ENCODE data around the gene SLC39A11.

Gene SLC39A11

DNA sequence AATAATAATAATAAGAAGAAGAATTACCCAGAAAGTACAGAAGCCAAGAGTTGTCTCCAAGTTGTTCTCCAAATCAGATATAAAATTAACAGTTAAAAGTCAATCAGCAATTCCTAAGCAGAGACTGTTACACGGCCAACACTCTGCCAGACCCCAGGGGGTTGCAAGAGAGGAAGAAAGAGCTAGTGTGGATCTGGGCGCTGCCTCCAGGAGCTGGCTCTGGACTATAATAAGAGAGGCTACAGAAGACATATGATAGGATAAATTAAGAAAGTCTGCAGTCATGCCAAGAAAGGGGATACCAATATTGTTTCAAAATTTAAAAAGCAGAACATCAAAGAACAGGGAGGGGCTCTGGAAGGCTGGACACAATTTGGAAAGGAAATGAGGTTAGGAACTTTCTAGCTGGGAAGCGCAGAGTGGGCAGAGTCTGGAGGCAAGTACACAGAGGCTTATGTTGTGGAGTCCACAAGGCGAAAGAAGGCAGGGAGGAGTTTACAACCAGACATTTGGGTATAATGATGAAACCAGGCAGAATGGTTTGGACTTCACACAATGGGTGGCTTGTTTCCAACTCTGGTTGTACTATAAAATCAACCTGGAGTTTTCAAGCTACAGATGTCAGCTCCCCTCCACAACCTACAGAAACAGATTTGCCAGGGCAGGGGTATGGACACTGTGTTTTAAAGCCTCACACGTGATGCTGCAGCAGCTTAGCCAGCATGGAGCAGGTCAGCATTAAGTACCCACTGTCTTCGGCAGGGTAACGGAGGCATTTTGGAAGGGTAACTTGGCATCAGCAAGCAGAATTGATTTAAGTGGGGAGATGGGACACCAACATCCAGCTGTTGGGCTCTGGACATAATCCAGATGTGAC is 49.4 kb downstream of the SLC39A11 start:
- no peak for DNase-seq (ENCODE audit: low read depth)

DNA sequence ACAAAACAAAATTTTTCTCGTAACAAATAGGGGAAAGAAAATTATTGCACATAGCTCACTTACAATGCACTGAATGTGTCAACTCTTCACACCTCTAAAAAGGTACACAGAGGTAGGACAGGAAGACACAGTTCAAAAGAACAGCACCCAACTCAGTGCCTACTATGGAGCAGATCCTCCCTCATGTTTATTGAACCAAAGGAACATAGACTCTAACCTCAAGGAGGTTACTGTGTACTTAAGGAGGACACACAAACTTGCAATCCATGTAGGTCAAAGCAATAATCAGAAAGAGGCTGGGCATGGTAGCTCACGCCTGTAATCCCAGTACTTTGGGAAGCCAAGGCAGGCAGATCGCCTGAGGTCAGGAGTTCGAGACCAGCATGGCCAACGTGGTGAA is 50.3 kb downstream of the SLC39A11 start:
- DNase-seq (ENCODE audit: low read depth) = no peak

DNA sequence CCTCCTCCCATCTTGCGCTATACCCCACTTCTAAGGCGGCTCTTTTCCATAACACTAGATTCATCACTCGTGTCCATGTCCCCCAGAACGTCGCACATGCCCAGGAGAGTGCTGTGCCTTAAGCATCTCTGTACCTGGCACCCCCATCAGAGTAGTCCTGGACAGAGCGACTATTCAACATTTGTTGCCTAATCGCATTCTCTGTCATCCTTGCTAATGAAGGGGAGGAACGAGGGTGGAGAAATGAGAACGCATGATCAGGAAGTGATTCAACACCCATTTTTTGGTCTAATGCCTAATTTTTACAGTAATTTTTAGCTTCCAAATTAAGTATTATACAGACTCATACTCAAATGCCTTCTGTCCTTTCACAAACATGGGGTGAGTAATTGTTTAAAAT is 53.2 kb downstream of the SLC39A11 start:
- DNase-seq (ENCODE audit: low read depth) = no peak

DNA sequence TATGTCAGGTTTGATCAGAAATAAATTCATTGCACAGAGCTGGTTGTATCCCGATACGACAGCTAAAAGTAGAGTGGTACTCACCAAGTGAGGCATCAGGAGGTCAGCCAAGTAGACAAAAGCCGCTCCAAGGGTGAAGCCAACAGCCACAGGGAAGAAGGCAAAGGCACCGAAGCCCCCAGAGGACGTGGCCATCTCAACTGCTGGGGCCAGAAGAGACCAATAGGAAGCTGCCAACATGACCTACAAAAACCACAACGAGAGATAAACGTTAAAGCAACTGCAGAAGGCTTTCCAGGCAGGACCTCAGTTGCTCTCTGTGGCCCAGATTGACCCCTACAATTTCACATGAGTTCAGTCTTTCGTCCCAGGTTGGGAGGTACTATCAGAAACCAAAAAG is 61.0 kb downstream of the SLC39A11 start:
- DNase-seq (ENCODE audit: low read depth) = no peak

DNA sequence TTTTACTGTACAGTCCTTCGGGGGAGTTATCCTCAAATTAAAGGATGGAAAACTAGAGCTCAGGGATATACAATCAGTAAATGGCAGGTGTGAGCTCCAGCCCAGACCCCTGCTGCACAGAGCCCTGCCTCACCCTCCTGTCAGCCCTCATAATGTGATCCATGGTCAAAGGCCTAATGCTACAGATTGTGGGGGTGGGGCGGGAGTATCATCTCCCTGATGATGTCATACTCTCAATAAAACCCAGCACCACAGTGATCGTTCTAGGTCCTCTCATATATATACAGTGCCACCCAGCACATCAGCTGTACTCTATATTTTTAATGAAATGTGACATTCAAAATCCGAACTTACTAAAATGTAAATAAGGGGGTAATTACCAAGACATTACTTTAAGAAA is 61.5 kb downstream of the SLC39A11 start:
- no peak for DNase-seq (ENCODE audit: low read depth)

DNA sequence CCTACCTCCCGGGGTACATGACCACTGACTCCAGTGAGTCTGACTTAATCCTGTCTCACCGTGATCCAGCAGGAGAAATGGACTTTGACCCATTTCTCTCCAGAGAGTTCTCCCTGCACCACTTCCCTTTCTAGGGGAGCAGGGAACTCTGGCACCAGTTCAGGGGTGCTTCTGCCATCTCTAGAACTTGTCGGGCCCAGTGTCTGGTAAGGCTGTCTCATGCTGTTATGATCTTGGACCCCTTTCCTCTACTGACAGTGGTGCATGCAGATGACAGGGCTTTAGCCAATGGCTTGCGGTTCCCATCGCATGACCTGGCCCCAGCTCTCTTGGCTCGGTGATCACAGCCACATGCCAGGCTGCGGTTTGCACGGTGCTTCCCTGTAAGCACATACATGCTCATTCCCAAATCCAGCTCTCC is 62.0 kb downstream of the SLC39A11 start:
- peak; percentile 30 for DNase-seq (ENCODE audit: low read depth)

DNA sequence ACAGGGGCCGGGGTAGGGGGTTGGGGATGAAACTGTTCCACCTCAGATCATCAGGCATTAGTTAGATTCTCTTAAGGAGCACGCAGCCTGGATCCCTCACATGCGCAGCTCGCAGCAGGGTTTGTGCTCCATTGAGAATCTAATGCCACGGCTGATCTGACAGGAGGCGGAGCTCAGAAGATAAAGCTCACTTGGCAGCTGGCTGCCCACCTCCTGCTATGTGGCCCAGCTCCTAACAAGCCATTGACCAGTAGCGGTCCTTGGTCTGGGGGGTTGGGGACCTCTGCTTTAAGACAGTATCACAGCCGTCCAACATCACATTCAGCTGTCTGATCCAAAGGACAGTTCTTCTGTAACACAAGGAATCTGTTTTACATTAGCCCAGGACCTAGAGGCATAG is 62.5 kb downstream of the SLC39A11 start:
- no peak for DNase-seq (ENCODE audit: low read depth)

DNA sequence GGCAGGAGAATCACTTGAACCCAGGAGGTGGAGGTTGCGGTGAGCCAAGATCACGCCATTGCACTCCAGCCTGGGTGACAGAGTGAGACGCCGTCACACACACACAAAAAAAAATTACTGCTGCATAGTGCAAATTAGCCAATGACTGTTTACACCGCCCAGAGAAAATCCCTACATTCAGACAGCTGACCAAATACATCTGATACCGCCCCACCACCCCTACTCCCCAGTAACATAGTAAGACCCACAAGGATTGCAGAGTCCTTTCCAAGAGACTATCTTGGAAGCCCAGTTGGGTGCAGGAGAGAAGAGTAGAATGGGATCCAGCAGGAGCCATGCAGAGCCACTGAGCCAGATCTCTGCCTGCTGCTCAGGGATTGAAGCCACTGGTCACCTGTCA is 63.5 kb downstream of the SLC39A11 start:
- no peak for DNase-seq (ENCODE audit: low read depth)

DNA sequence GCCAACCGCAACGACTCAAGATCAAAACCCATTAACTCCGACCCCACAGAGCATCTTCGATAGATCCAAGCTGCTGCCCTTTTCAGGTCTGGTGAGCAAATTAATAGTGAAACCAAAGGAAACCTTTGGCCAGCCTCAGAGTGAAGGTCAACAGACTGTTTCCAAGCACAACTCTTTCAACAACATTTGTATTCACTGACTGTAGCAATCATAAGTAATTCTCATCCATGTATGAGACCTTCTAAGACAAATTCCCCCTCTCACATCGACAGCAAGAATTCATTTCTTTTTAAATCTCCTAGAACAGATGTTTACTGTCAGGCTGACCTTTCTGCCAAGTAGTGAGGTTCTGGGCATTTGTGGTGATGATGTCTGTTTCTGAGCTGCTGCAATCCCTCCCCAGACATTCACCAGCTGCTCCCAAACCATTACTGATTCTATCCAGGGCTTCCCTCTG is 64.2 kb downstream of the SLC39A11 start:
- DNase-seq (ENCODE audit: low read depth) = peak; percentile 93

DNA sequence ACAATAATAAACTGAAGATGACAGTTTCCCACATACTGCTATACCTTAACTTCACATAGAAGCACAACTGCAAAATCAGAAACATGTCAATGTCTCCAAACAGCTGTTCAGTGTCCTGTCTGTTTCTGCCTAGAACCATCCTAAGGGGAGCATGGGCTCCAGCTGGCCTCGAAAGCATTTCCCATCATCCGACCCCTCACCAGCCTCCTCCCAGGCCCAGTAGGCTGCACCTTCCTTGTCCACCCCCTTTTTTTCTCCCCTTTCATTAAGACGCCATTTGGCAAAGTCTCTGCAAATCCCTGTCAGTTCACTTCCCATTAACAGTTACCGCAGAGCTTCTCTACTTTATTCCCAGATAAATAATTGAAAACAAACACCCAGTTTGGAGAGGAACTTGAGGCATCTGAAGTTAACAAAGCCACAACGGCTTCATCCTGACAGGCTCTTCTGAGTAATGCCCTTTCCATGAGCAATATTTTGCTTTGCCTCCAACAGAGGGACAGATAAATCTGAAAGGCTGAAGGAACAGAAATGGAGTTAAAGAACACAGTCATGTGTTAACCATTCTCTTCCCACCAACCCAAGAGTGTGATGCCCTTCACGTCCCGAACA is 65.3 kb downstream of the SLC39A11 start:
- peak; percentile 75 for DNase-seq (ENCODE audit: low read depth)

DNA sequence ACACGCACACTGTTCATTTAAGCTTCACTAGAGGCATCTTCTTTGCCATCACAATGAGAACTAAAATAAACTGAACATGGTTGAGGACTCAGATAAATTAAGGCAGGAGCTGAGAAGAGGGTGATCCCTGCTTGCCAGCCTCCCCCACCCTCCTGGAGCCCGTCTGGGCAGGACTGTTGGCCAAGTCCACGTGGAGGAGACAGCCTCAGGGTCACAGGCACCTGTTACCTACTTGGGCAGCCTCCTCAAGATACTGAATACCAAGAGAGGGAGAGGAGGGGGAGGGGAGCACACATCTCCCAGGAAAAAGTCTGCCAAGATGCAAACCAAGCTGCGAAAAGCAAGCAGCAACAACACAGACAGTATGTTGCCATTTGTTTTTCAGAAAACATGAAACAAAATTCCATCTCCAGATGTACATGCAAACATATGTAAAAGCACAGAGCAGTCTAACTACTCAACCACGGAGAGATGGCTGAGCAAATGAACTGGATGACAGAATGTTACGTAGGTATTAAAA is 67.4 kb downstream of the SLC39A11 start:
- DNase-seq (ENCODE audit: low read depth) = no peak

DNA sequence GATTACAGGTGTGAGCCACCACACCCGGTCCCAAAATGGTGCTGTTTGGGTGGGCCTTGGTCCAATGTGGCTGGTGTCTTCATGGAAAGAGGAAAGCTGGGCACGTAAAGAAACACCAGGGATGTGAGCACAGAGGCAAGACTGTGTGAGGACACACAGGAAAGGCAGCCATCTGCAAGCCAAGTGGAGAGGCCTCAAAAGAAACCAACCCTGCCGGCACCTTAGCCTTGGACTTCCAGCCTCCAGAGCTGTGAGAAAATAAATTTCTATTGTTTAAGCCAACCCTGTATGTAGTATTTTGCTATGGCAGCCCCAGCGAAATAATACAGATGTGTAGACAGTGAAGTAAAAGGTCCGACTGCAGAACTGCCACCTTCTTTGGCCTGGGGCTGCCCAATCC is 68.7 kb downstream of the SLC39A11 start:
- no peak for DNase-seq (ENCODE audit: low read depth)

DNA sequence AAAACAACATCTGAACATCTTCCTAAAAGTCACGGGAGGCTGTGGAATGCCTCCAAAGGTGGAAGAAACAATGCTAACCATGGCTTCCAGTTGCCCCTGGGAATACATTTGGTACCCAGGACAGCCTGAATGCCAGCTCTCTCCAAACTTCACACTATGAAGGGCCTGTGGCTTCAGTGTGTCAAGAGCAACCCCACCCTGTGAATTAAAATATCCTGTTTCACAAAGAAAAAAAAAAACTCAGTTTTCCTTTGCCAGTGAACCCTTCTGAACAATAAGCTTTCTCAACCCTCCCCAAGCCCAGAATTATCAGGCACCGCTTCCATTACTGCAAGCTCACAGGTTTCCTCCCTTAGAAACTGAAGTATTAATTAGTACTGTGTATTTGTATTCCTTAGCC is 69.8 kb downstream of the SLC39A11 start:
- DNase-seq (ENCODE audit: low read depth) = no peak

DNA sequence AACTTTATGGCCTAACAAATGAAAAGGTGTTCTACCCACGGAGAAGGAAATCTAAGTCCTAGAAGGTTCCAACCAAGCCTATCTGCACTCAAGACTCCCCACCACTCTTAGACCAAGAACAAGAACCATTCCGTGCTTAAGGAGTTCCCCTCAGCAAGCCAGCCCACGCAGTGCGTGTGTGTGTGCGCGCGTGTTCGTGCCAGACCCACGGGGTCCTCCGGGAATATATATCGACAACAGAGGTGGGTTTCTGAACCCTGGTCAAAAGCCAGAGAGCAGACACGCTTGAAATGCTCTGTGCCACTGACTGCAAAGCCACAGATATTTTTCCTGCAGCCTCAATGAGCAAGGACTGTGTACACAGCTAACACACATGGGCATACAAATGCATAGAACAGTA is 70.7 kb downstream of the SLC39A11 start:
- DNase-seq (ENCODE audit: low read depth) = no peak

DNA sequence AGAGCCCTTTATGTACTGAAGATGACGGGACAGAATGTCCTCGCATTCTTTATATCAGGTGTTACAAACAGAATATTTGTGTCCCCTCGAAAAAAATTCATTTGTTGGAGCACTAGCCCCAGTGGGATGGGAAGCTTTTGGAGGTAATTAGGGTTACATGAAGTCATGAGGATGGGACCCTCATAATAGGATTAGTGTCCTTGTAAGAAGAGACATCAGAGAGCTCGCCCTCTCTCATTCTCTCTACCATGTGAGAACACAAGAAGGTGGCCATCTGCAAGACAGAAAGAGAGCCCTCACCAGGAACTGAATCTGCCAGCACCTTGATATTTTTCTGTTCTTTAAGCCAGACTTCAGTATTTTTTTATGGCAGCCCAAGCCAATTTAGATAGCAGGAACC is 72.4 kb downstream of the SLC39A11 start:
- DNase-seq (ENCODE audit: low read depth) = no peak

DNA sequence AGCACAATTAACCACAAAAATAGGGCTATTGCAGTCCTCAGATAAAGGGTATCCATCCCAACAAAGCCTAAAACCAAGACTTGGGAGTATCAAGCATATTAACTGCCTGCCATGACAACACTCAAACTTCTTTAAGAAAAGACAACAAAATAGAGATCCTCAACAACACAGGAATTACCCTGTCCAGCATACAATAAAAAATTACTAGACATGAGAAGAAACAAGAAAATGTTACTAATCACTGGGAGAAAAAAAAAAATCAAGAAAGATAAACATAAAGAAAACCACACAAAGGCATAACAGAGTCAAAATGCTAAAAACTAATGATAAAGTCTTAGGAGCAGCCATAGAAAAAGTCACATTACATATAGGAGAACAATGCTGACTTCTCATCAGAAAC is 73.9 kb downstream of the SLC39A11 start:
- DNase-seq (ENCODE audit: low read depth) = no peak

DNA sequence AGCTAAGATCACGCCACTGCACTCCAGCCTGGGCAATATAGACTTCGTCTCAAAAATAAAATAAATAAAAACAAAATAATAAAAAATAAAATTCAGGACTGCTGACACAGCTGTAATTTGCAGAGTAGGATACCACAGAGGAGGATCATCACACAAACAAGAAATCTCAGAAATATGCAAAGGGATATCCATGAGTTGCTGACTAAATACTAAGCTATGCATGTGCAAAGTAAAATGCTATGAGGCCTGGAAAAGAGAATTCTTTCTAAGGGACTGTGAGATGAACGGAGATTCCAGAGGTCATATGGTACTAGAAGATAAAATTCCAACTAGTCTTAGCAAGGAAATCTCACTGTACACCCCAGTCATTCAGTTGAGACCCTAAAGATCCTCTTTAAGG is 74.8 kb downstream of the SLC39A11 start:
- DNase-seq (ENCODE audit: low read depth) = peak; percentile 83

DNA sequence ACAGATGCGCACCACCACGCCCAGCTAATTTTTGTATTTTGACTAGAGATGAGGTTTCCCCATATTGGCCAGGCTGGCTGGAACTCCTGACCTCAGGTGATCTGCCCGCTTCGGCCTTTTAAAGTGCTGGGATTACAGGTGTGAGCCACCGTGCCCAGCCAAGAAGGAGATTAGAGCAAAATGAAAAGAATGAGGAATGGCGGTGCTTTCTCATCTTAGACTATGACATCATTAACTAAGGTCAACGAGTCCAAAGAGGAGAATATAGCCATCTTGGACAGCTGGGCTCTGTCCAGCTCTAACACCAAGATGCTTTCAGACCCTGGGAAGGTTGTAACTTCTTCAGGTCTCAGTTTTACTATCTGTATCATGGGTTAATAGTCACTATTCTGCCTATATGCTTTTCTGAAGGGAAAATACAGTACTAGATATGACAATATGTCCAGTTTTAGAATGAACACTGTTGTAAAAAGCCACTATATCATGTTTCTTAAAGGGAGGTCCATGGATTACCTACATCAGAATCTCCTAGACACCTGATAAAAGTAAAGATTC is 76.7 kb downstream of the SLC39A11 start:
- no peak for DNase-seq (ENCODE audit: low read depth)

DNA sequence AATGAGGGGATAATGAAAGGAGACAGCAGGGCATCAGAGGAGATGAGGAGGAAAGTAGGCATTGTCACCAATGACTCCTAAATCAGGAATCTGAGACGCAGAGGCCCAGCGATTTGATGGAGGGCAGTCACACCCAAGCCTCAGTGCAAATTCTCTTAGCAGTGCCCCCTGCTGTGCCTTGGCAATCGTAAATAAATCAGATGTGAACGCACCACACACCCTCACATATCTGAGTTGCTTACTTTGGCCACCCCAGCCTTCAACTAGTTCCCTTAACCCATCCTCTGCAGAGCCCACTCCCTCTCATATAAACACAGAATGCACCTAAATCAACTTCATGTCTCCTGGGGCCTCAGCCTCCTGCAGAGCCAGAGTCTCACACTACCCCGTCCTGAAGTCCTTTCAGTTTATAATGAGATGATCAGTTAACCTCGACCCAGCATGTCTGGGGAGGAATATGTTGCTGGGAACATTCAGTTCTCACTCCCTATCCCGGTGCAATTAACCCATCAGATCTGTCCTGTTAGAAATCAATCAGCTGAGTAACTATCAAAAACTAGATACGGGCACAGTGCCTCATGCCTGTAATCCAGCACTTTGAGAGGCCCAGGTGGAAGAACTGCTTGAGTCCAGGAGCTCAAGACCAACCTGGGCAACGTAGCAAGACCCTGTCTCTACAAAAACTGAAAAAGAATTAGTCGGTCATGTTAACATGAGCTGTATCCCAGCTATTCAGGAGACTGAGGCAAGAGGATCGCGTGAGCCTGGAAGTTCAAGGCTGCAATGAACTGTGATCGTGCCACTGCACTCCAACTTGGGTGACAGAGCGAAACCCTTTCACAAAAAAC is 78.4 kb downstream of the SLC39A11 start:
- DNase-seq (ENCODE audit: low read depth) = peak; percentile 27

DNA sequence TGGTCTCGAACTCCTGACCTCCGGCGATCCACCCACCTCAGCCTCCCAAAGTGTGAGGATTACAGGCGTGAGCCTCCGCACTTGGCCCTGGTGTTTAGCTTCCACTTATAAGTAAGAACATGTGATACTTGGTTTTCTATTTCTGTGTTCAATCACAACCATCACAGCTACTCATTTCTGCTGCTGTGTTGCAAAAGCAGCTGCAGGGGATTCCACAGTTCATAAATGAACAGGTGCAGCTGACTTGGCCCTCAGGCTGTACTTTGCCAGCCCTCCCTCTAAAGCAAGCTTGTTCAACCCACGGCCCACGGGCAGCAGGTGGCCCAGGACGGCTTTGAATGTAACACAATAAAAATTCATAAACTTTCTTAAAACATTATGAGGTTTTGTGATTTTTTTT is 79.2 kb downstream of the SLC39A11 start:
- no peak for DNase-seq (ENCODE audit: low read depth)

DNA sequence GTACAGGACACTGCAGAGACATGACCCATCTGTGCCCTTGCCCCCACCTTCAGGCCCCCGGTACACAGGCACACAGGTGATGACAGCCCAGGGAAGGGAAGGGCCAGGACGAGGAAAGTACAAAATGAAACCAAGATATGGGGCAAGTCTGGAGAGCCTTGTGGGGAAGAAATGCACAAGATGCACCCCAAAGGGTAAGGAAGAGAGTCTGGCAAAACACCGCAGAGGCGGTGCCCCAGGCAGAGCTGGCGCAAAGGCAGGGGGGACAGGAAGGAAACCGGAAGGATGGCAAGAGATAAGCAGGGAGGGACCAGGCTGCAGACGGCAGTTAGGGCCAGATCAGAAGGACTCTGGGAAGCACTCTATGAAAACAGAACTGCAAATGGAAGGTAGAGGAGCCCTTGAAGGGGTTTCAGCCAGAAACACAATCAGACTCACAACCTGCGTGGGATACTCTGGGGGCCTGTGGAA is 81.4 kb downstream of the SLC39A11 start:
- DNase-seq (ENCODE audit: low read depth) = no peak

DNA sequence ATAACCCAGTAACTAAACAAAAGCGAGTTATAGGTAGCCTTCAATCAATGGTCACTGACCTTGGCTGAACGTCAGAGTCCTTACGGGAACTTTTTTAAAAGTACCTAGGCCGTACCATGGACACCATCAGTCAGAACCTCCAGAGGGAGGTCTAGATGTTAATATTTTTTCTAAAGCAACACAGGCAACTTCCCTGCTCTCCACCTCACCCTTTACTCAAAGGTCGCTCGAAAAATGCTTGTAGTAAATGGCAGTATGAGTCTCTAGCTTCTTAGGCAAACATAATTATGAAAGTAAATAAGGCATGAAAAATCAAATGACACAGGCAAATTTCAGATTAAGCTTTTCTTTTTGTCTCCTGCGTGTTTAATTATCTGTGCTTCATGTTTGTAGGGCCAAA is 82.1 kb downstream of the SLC39A11 start:
- no peak for DNase-seq (ENCODE audit: low read depth)

All from amniotic epithelial cell (primary cell).